VCaP (cell line): ENCODE results near the gene COP1.

Experiments
- H3K27ac ChIP-seq: fragments of 450-650 bp; 2 replicates; pipeline ENCODE4 v1.5.1; 2017
- TF ChIP-seq, protein P1 (sequence below): fragments of 450-650 bp; conservative IDR thresholded peaks from 2 replicates; pipeline ENCODE4 v1.5.1; 2017; ENCODE audit warnings: mild to moderate bottlenecking, moderate library complexity

The COP1 gene

DNA sequence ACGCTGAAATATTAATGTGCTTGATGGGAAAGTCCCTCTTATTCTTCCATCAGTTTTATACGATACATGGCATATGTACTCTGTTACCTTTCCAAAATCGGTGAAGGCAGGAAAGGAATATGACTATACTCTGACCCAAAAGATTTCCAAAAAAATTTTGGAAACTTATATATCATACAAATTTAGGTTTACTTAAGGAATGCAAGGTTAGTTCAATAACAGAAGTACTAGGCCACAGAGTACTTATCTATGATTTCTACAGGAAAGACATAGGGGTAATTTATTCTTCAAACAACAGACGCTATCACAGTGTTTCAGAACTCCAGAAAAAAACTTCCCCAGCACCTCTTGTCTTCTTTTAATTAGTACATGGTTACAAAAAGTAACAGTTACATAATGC, 84.8 kb downstream of the COP1 start:
- H3K27ac ChIP-seq: no peak overlapping the region
- TF ChIP-seq, protein P1, sequence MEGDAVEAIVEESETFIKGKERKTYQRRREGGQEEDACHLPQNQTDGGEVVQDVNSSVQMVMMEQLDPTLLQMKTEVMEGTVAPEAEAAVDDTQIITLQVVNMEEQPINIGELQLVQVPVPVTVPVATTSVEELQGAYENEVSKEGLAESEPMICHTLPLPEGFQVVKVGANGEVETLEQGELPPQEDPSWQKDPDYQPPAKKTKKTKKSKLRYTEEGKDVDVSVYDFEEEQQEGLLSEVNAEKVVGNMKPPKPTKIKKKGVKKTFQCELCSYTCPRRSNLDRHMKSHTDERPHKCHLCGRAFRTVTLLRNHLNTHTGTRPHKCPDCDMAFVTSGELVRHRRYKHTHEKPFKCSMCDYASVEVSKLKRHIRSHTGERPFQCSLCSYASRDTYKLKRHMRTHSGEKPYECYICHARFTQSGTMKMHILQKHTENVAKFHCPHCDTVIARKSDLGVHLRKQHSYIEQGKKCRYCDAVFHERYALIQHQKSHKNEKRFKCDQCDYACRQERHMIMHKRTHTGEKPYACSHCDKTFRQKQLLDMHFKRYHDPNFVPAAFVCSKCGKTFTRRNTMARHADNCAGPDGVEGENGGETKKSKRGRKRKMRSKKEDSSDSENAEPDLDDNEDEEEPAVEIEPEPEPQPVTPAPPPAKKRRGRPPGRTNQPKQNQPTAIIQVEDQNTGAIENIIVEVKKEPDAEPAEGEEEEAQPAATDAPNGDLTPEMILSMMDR: no peak

DNA sequence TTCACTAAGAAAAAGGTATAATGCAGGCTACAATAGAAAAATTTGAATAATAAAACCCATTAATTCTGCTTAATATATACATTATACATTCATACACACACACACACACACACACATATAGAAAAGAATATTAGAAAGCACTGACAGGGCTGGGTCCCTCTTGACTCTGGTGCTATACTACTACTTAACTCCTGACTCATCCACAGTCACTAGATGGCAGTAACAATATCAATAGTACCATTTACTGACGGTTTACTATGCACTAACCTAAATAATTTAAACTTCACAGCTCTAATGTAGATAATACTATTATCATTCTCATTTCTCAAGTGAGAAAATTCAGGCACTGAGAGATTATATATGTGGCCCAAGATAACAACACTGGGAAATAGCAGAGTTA, 87.5 kb downstream of the COP1 start:
- TF ChIP-seq, protein P1: peak; percentile 49
- H3K27ac ChIP-seq: no peak overlapping the region

DNA sequence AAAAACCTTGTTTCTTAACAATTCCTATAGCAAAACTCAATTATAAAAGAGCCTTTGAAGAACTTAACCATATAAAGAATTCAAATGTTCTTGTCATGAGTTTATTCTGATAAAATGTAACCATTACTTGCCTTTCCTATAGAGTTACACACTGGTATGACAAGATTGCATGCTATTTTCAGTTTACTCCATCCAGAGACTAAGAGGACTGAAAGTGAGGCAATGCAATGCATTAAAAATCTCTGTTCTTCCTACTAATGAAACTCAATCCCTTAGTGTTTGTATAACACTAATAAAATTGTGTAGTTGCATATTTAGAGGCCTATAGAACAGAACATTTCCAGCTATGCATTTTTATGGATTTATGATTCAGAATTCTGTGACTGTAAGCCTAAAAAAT, 88.1 kb downstream of the COP1 start:
- TF ChIP-seq, protein P1: no peak
- no peak overlapping the region for H3K27ac ChIP-seq

DNA sequence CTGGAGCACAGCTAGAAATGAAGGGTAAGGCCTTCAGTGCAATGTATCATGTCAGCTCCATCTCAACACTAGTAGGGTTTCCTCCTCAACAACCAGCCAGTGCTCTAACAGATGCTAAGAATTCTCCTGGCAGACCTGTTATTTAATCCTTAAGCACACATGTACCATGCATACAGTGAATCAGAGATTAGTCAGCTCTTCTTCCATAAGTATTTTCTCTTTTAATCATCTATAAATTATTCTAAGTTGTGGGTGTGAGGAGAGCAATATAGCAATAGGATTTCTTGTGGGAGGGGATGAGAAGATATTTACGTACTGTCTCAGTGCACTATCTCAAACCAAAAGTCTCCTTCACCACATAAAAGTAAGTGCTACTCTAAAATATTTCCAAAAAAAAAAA, 95.3 kb downstream of the COP1 start:
- TF ChIP-seq, protein P1: no peak
- H3K27ac ChIP-seq: no peak overlapping the region

DNA sequence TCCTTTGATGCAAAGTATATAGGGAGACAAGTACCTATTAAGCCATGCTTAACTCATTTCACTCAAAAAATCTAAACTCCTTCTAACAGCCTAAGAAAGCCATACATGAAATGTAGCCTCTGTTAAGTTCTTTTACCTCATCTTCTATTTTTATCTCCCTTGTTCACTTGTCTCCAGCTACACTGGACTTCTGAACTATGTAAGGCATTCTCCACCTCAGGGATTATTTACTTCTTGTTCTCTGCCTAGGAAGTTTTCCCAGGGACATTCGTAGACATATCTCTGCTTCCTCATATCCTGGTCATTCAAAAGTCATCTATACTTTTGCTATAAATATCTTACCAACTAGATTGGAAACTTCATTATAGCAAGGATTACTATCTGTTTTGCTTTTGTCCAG, 96.9 kb downstream of the COP1 start:
- H3K27ac ChIP-seq: no peak overlapping the region
- TF ChIP-seq, protein P1: no peak

DNA sequence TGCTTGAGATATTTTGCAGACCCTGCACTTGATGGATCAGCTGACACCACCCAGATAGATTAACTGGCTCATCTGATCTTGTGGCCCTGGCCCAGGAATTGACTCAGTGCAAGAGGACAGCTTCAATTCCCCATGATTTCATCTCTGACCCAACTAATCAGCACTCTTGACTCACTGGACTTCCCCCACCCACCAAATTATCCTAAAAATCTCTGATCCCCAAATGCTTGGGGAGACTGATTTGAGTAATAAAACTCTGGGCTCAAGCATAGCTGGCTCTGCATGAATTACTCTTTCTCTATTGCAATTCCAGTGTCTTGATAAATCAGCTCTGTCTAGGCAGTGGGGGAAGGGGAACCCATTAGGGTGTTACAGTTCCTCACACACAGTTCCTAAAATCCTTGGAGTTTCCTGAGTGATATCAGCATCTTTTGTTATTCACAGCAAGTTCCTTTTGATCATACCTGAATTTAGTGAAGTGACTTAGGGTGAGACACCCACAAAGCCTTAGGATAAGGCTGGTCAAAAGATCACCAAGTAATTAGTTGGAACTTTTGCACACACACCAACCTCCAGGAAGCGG, 104.2 kb downstream of the COP1 start:
- H3K27ac ChIP-seq: no peak overlapping the region
- TF ChIP-seq, protein P1: no peak

DNA sequence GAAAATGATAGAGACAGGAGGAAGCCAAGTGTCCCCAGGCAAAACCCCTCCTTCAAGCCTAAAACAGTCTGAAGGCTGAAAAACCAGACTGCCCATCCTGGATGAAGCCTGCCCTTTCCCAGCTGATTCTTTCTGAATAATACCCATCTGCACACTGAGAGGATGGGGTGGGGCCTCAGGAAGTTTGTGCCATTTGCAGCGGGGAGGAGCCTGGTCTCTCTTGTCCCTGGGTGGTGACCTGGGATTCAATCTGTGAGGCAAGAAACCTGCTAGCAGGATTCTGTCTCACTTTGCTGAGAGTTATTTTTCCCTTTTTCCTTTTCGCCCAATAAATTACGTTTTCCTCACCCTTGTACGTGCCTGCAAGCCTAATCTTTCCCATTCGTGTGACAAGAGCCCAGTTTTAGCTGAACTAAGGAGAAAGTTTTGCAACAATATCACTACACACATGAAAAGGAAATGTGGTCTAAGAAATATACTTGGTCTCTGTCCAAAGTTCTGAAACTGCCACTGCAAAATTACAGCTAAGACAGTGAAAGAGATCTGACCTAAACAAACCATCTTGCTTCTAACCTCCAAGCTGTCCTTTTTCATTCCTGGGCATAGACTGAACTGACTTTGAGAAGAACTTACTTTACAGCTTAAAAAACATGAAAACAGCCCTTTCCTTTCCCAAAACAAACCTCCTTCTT, 105.0 kb downstream of the COP1 start:
- TF ChIP-seq, protein P1: no peak
- no peak overlapping the region for H3K27ac ChIP-seq
